ENCODE data around the gene OR6J1.
"Not testable (repeated sequence)": the region's sequence is repeated elsewhere in the genome, so short reads cannot be mapped to it uniquely, and the experiment has no call there.

Gene OR6J1

GRCh38 chr14:22644305-22644635, at the start of gene OR6J1:
Gene OR6J1, minus strand, starts transcription at chr14:22644352. Its CDS starts 9,541 bp downstream, at chr14:22634811.
- DNase-seq (ENCODE audit: low spot score) (no peak), FAIRE-seq (no peak)

DNA sequence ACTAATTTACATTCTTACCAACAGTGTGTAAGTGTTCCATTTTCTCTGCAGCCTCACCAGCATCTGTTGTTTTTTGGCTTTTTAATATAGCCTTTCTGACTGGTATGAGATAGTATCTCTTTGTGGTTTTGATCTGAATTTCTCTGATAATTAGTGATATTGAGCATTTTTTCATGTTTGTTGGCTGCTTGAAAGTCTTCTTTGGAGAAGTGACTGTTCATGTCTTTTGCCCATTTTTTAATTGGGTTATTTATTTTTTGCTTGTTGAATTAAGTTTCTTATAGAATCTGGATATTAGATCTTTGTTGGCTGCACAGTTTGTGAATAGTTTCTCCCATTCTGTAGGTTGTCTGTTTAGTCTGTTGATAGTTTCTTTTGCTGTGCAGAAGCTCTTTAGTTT, 48.0 kb upstream of the OR6J1 start:
- no peak for DNase-seq (ENCODE audit: low spot score)
- FAIRE-seq, result no peak

DNA sequence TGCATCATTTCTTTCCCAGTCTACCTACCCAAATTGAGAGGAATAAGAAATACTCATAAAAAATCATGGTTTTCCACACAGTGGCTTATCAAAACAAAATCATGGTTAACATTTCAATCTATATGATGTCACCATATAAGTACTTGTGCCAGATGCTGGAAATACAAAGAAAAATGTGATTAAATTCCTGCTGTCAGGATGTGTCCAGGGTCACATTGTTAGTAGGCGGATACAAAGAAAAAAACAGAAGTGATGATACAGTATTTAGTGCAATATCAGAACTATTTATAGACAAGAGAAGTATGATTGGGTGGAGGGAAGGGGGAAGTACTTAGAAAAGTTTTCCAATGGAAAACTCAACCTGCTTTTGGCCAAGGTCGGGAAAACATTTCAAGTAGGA, 47.0 kb upstream of the OR6J1 start:
- FAIRE-seq, result no peak

DNA sequence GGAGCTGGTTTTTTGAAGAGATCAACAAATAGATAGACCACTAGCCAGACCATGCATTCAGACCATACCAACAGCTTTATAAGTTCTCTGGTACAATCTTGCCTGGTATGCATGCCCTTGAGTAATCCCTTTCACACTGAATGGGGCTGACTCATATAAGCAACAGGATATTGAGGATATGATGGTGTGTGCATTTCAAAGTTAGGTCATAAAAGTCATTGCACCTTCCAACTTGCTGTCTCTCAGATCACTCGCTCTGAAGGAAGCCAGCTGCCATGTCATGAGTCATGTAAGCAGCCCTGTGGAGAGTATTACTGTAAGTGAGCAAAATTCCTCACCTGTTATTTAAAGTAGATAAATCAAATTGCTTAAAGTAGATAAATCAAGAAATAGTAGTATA, 45.0 kb upstream of the OR6J1 start:
- FAIRE-seq (peak; percentile 94), DNase-seq (ENCODE audit: low spot score) (peak; percentile 82)

More for the DNA sequence above, 47.0 kb upstream of the OR6J1 start:
- DNase-seq (ENCODE audit: low spot score), result no peak

DNA sequence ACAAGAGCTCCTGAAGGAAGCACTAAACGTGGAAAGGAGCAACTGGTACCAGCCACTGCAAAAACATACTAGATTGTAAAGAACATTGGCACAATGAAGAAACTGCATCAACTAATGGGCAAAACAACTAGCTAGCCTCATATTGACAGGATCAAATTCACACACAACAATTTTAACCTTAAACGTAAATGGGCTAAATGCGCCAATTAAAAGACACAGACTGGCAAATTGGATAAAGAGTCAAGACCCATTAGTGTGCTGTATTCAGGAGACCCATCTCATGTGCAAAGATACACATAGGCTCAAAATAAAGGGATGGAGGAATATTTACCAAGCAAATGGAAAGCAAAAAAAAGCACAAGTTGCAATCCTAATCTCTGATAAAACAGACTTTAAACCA, 43.8 kb upstream of the OR6J1 start:
- not testable (repeated sequence) for DNase-seq (ENCODE audit: low spot score); FAIRE-seq

DNA sequence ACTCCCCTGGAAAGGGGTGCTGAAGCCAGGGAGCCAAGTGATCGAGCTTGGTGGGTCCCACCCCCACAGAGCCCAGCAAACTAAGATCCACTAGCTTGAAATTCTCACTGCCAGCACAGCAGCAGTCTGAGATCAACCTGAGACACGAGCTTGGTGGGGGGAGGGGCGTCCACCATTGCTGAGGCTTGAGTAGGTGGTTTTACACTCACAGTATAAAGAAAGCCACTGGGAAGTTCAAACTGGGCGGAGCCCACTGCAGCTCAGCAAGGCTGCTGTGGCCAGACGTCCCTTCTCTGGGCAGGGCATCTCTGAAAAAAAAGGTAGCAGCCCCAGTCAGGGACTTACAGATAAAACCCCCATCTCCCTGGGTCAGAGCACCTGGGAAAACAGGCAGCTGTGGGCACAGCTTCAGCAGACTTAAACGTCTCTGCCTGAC, 42.0 kb upstream of the OR6J1 start:
- DNase-seq (ENCODE audit: low spot score); FAIRE-seq: not testable (repeated sequence)

- no peak for DNase-seq (ENCODE audit: low spot score)
These were observed 41.3 kb upstream of the OR6J1 start for GRCh38 chr14:22685467-22685866.

GRCh38 chr14:22683428-22683827, 39.3 kb upstream of the OR6J1 start:
- not testable (repeated sequence) for DNase-seq (ENCODE audit: low spot score); FAIRE-seq

More at GRCh38 chr14:22685467-22685866, 41.3 kb upstream of the OR6J1 start:
- FAIRE-seq, result no peak

- FAIRE-seq (no peak), DNase-seq (ENCODE audit: low spot score) (no peak)
These were observed 34.1 kb upstream of the OR6J1 start for GRCh38 chr14:22678221-22678620.

- not testable (repeated sequence) for FAIRE-seq; DNase-seq (ENCODE audit: low spot score)
These were observed 33.4 kb upstream of the OR6J1 start for GRCh38 chr14:22677551-22677950.

GRCh38 chr14:22671622-22672021, 27.5 kb upstream of the OR6J1 start:
- DNase-seq (ENCODE audit: low spot score), result no peak
- FAIRE-seq, result no peak

DNA sequence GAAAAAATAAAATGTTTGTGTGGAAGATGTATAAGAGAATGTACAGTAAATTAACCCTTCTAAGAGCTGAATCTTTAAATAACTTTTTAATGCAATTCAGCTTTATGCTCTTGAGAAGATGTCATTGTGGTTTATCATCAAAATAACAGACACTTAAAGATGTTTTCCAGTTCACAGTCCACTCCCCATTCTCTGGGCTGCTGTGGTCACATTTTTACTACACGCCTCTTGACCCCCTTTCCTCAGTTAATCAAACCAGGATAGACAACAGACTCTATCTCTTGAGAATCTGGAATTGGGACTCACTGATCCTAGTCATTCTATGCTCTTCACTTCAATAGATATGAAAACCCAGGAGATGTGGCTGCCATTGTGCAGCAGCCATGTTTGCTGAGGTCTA, 24.7 kb upstream of the OR6J1 start:
- DNase-seq (ENCODE audit: low spot score) (no peak), FAIRE-seq (no peak)

GRCh38 chr14:22668417-22668816, 24.3 kb upstream of the OR6J1 start:
- no peak for FAIRE-seq
- no peak for DNase-seq (ENCODE audit: low spot score)

GRCh38 chr14:22667881-22668280, 23.7 kb upstream of the OR6J1 start:
- DNase-seq (ENCODE audit: low spot score) (no peak), FAIRE-seq (no peak)

GRCh38 chr14:22666203-22666893, 22.2 kb upstream of the OR6J1 start:
- DNase-seq (ENCODE audit: low spot score) (no peak), FAIRE-seq (no peak)

GRCh38 chr14:22664261-22664660, 20.1 kb upstream of the OR6J1 start:
- DNase-seq (ENCODE audit: low spot score) (no peak), FAIRE-seq (no peak)

DNA sequence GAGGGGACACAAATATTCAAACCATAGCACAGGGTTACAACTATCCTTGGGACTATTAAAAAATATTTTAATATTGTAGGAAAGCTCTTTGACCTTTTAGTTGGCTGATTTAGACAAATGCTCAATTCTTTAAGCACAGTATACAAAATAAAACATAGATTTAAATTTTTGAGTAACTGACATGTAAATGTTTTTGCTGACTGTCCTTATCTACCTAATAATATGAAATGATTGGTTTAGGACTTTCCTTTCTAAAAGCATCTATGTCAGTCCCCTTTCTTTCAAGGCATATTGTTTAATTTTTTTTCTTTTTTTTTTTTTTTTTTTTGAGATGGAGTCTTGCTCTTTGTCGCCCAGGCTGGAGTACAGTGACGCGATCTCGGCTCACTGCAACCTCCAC, 16.5 kb upstream of the OR6J1 start:
- FAIRE-seq (no peak), DNase-seq (ENCODE audit: low spot score) (no peak)

- no peak for FAIRE-seq
- no peak for DNase-seq (ENCODE audit: low spot score)
These were observed 14.8 kb upstream of the OR6J1 start for GRCh38 chr14:22658946-22659345.

- no peak for FAIRE-seq
- no peak for DNase-seq (ENCODE audit: low spot score)
These were observed 13.7 kb upstream of the OR6J1 start for GRCh38 chr14:22657861-22658260.

DNA sequence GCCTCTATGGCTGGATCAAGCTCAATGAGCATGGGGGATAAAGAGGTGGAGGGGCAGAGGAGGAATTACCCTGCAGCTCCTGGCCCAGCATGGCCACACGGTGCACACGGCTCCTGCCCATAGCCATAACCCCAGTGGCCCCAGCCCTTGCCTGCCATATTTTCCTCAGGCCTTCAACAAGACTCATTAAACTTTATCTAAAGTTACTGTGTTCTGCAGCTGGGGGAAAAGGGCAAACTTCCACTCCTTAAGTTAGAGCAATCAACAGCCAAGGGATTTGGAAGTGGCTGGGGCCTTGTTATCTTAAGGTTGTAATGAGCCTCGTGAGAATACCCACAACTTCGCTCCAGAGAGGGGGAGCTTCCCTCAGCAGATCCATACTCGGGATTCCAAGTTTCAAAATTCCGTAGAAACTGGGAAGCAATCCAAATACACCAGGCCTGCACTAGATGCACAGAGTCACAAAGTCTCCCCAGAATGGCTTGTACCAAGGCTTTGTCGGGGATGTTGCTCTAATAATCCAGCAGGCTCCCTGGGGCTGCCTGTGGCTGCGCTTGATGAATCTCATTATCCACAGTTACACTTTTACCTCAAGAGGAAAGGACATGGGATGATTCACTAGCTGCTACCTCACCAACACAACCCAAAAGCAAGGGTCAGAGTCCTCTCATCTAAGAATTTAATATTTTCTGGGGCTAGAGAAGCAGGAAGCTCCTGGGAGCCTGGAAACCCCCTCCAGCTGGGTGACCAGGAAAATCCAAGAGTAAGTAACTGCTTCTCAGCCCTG, 13.0 kb upstream of the OR6J1 start:
- no peak for FAIRE-seq

DNA sequence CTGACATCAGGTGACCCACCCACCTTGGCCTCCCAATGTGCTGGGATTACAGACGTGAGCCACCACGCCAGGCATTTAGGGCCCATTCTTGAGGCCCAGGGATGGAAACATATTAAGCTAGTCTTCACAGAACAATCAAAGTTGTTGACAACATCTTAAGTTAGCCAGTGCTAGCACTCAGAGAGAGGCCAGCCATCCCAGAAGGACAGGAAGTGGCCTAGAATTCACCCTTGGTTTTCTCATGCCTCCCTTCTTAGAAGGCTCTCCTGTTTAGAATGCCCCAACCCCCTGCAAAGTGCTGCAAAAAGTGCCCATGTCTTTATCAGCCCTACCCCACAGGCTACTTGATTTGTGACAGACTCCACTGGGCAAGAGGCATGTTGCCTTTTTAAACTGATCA, 12.1 kb upstream of the OR6J1 start:
- FAIRE-seq, result no peak

More for the DNA sequence above, 13.0 kb upstream of the OR6J1 start:
- DNase-seq (ENCODE audit: low spot score), result no peak

DNA sequence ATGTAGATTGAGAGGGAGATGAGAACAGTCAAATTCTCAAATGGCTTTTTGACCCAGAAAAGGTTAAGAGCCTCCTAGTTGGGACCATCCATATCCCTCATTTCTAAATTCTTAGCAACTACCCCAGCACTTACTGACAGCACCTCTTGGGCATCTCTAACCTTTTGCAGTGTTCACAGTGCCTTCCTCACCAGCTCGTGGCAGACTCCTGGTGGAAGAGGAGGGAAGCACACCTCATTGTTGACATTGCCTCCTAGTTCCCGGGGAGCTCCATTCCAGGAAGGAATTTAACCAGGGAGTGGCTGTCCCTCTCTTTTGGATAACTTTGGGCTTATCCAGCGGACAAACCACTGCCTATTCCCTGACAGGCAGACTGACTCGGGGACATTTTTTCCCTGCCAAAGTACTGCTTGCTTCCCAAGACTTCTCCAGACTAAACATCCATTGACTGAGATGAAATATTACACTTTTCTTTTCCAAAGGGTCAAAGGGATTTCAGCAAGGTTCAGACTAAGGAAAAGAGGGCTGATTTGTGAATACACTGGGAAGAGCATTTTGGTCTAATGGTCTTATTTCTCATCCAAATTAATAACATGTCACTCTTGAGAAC, 9.0 kb upstream of the OR6J1 start:
- no peak for FAIRE-seq
- peak; percentile 82 for DNase-seq (ENCODE audit: low spot score)

More for the DNA sequence above, 12.1 kb upstream of the OR6J1 start:
- DNase-seq (ENCODE audit: low spot score), result no peak
